Ascending aorta (tissue), 2 donors: ENCODE measurements around the gene PARP4. TPM values are rescaled to one million over a fixed set of nuclear protein-coding genes. Genes with fewer than 3 reads are reported as not detected.
"Not testable (repeated sequence)": the region's sequence is repeated elsewhere in the genome, so short reads cannot be mapped to it uniquely, and the experiment has no call there.

Experiments
- DNase-seq, 2 donors: peaks; one replicate each; pipeline ENCODE4 v3.0.0-alpha.2; 2019; ENCODE audit warnings: low spot score in 2 of 2
- H3K27ac ChIP-seq, 2 donors: fragments of 200-600 bp; sonication (generic); one replicate each; pipeline ENCODE4 v1.5.1; 2016 to 2017; ENCODE audit warnings: mild to moderate bottlenecking in 1 of 2
- H3K27me3 ChIP-seq: fragments of 200-600 bp; sonication (generic); one replicate; pipeline ENCODE4 v1.5.1; 2017
- H3K36me3 ChIP-seq, 2 donors: fragments of 200-600 bp; sonication (generic); one replicate each; pipeline ENCODE4 v1.5.1; 2016
- H3K4me1 ChIP-seq, 2 donors: fragments of 200-600 bp; sonication (generic); one replicate each; pipeline ENCODE4 v1.5.1; 2016 to 2017; ENCODE audit warnings: mild to moderate bottlenecking in 1 of 2
- H3K4me3 ChIP-seq, 2 donors: fragments of 200-600 bp; sonication (generic); one replicate each; pipeline ENCODE4 v1.5.1; 2016 to 2017; ENCODE audit warnings: mild to moderate bottlenecking in 1 of 2
- H3K9me3 ChIP-seq, 2 donors: fragments of 200-600 bp; sonication (generic); one replicate each; pipeline ENCODE4 v1.5.1; 2016
- CTCF ChIP-seq, 3 experiments: fragments of 200-600 bp in 2 of 3; fragments of 450-650 bp in 1 of 3; sonication (generic) in 2 of 3; IDR thresholded peaks; one replicate each; pipeline ENCODE4 v1.5.1; 2016 to 2019; ENCODE audit warnings: antibody characterized with exemption in 3 of 3, mild to moderate bottlenecking in 1 of 3, moderate library complexity in 1 of 3
- intact Hi-C: fragments of 100-400 bp; cut with DNase I; formaldehyde crosslinking; loops from one replicate; pipeline ENCODE4 v1.15.1; 2023
- total RNA-seq: library from RNA; depleted of rRNA; stranded (reverse); fragments of >200 nt; gene quantifications from one replicate; pipeline ENCODE4 v1.1.0, GENCODE V29; 2016

The PARP4 gene
- total RNA-seq, 1 donor from 2014 or later: 15.8 TPM

GRCh38 chr13:24506698-24507335, 5.8 kb downstream of the PARP4 start:
- TF ChIP-seq CTCF (IDR thresholded peaks at IDR 0.05): no peak
- no peaks in the 10 kb centered on the region for H3K27me3 ChIP-seq
- DNase-seq: no peak
- no peak overlapping the region for H3K4me3 ChIP-seq
- intact Hi-C loops: no loop called here
- no peaks in the 10 kb centered on the region for H3K9me3 ChIP-seq
- no peak overlapping the region for H3K27ac ChIP-seq
- H3K4me1 ChIP-seq: peaks cover 0 to 2% of the 10 kb centered on the region in 2 donors
- H3K36me3 ChIP-seq: peaks cover 8 to 9% of the 10 kb centered on the region in 2 donors

- H3K9me3 ChIP-seq, intact Hi-C loops, H3K36me3 ChIP-seq, DNase-seq, H3K27me3 ChIP-seq, H3K4me1 ChIP-seq, H3K4me3 ChIP-seq, H3K27ac ChIP-seq: not testable (repeated sequence)
Measured at GRCh38 chr13:24506283-24506682, 6.3 kb downstream of the PARP4 start.

- H3K27me3 ChIP-seq: no peaks in the 10 kb centered on the region
- no peak for DNase-seq
- H3K9me3 ChIP-seq: no peaks in the 10 kb centered on the region
- intact Hi-C loops: no loop called here
- H3K36me3 ChIP-seq: peaks cover 9 to 10% of the 10 kb centered on the region in 2 donors
- H3K4me3 ChIP-seq: no peak overlapping the region
- H3K4me1 ChIP-seq: peaks cover 0 to 7% of the 10 kb centered on the region in 2 donors
- TF ChIP-seq CTCF (IDR thresholded peaks at IDR 0.05): no peak
- no peak overlapping the region for H3K27ac ChIP-seq
Measured at GRCh38 chr13:24505756-24506155, 6.8 kb downstream of the PARP4 start.

- Histone ChIP-seq H3K27me3 (no peaks in the 10 kb centered on the region), H3K4me1 (peaks cover 0 to 7% of the 10 kb centered on the region in 2 donors), H3K4me3 (no peak overlapping the region), H3K36me3 (peaks cover 9 to 14% of the 10 kb centered on the region in 2 donors), H3K9me3 (no peaks in the 10 kb centered on the region), H3K27ac (no peak overlapping the region)
- intact Hi-C loops: no loop called here
- DNase-seq: no peak
- TF ChIP-seq CTCF (IDR thresholded peaks at IDR 0.05): no peak
Measured at GRCh38 chr13:24505256-24505655, 7.3 kb downstream of the PARP4 start.

GRCh38 chr13:24503379-24503696, 9.2 kb downstream of the PARP4 start:
- Histone ChIP-seq H3K27me3 (no peaks in the 10 kb centered on the region), H3K36me3 (peaks cover 9 to 20% of the 10 kb centered on the region in 2 donors), H3K27ac (no peak overlapping the region), H3K9me3 (no peaks in the 10 kb centered on the region), H3K4me3 (no peak overlapping the region), H3K4me1 (peaks cover 0 to 5% of the 10 kb centered on the region in 2 donors)
- intact Hi-C loops: no loop called here
- DNase-seq: no peak
- no peak for TF ChIP-seq CTCF (IDR thresholded peaks at IDR 0.05)

GRCh38 chr13:24502533-24503378, 9.8 kb downstream of the PARP4 start:
- no peaks in the 10 kb centered on the region for H3K27me3 ChIP-seq
- H3K4me3 ChIP-seq: no peak overlapping the region
- intact Hi-C loops: no loop called here
- H3K36me3 ChIP-seq: peaks cover 13 to 24% of the 10 kb centered on the region in 2 donors
- no peak for DNase-seq
- H3K9me3 ChIP-seq: no peaks in the 10 kb centered on the region
- peaks cover 0 to 5% of the 10 kb centered on the region in 2 donors for H3K4me1 ChIP-seq
- TF ChIP-seq CTCF (IDR thresholded peaks at IDR 0.05): no peak
- no peak overlapping the region for H3K27ac ChIP-seq
